GM10847 (cell line): Measurements from ENCODE around the gene HNF4A.

Source experiments
- POLR2A ChIP-seq: IDR thresholded peaks from 2 replicates; pipeline ENCODE4 v1.6.1; 2011; ENCODE audit not compliant: insufficient read length; ENCODE audit errors: extremely low read depth

The HNF4A gene

DNA sequence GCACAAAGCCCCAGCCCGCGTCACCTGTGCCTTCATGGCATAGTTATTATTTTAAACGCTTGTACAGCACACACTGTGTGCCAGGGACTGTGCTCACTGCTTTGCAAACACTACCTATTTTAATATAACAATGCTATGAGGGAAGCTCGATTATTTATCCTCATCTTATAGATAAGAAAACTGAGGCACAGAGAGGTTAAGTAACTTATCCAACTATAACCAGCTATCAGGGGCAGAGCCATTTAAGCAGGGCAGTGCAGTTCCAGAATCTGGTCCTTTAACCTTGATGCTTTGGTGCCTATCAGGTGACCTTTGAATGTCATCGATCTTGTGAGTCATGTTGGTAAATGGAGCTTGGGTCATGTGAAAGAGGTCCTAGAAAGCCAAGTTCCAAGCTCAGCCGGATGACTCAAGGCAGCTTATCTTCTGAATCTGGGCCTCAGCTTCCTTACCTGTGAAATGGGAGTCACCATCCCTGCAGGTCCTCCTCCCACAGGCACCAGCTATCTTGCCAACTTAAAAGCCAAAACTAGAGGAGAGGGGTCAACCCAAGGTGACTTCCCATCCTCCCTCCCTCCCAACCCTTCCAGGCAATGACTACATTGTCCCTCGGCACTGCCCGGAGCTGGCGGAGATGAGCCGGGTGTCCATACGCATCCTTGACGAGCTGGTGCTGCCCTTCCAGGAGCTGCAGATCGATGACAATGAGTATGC, 63.8 kb downstream of the HNF4A start:
- TF ChIP-seq POLR2A = no peak

DNA sequence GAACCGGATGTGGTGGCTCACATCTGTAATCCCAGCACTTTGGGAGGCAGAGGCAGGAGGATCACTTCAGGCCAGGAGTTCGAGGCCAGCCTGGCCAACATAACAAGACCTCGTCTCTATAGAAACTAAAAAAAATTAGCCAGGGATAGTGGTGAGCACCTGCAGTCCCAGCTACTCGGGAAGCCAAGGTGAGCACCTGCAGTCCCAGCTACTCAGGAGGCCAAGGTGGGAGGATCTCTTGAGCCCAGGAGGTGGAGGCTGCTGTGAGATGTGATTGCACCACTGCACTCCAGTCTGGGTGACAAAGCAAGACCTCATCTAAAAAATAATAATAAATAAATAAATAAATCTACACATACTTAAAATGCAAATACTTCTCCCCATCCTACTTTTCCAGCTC, 65.0 kb downstream of the HNF4A start:
- no peak for TF ChIP-seq POLR2A

- no peak for TF ChIP-seq POLR2A
Observed at GRCh38 chr20:44422083-44422482, 66.6 kb downstream of the HNF4A start.

DNA sequence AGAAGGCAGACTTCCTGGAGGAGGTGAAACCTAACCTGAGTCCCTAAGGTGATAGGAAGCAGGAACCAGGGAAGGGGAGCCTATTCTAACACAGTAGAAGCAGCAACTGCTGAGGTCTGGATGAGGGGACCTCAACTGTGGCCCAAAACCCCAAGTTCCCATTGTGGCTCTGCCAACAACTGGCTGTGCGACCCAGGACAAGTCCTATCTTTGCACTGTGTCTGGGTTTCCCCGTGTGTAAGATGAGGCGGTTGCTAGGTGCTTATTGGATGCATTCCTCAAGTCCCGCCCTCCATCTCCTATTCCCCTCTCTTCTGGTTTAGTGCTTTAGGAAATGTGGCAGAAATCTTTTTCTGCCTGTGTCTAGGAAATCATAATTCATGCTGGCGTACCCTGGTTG, 68.0 kb downstream of the HNF4A start:
- no peak for TF ChIP-seq POLR2A

DNA sequence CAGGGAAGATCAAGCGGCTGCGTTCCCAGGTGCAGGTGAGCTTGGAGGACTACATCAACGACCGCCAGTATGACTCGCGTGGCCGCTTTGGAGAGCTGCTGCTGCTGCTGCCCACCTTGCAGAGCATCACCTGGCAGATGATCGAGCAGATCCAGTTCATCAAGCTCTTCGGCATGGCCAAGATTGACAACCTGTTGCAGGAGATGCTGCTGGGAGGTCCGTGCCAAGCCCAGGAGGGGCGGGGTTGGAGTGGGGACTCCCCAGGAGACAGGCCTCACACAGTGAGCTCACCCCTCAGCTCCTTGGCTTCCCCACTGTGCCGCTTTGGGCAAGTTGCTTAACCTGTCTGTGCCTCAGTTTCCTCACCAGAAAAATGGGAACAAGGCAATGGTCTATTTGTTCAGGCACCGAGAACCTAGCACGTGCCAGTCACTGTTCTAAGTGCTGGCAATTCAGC, 68.6 kb downstream of the HNF4A start:
- no peak for TF ChIP-seq POLR2A

DNA sequence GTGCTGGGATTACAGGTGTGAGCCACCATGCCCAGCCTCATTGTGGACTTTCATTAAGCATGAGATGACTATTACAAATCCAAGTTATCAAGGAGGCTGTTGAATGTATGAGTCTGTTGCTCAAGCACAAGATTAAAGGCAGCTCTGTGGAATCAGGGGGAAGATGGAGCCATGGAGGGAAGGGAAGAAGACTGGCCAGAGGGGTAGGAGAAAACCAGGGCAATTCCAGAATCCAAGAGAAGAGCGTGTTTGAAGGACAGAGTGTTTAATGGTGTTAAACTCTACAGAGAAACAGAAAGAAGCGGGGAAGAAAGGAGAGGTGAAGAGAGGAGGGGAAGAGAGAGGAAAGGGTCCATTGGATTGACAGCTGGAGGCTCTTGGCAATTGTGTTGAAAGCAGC, 70.4 kb downstream of the HNF4A start:
- TF ChIP-seq POLR2A = no peak

DNA sequence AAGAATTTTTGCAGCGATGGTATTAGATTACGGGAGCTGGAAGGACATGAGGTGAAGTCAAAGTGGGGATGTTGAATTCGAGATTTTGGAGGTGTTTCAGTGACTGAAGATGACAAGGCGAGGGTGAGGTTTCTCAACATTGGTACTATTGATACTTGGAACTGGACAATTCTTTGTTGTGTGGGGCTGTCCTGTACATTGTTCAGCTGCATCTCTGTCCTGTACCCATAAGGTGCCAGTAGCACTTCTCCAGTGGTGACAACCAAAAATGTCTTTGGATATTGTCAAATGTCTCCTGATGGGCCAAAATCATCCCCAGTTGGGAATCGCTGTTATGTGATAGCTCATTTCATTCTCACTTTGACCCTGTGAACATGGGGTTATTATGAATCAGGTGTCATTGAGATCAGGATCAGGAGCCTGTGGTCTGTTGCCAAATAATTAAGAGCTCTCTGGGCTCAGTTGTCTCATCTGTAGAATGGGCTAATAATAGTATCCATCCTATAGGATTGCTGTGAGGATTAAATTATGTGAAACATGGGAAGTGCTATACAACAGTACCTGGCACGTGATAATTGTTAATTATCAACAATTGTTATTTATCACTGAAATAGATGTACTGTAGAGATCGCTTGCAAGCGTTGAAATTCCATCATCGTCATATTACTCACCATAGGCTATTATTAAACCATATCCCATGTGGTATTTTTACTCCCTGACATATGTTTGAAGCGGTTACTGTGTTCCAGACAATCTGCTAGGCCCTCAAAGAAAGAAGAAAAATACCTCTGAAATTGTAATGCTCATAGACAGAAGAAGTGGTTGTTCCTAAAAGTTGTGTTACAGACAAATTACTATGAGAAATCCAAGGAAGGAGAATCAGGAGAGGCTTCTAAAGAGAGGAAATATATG, 71.6 kb downstream of the HNF4A start:
- TF ChIP-seq POLR2A = no peak

- TF ChIP-seq POLR2A = no peak
Observed at GRCh38 chr20:44427804-44428173, 72.3 kb downstream of the HNF4A start.

DNA sequence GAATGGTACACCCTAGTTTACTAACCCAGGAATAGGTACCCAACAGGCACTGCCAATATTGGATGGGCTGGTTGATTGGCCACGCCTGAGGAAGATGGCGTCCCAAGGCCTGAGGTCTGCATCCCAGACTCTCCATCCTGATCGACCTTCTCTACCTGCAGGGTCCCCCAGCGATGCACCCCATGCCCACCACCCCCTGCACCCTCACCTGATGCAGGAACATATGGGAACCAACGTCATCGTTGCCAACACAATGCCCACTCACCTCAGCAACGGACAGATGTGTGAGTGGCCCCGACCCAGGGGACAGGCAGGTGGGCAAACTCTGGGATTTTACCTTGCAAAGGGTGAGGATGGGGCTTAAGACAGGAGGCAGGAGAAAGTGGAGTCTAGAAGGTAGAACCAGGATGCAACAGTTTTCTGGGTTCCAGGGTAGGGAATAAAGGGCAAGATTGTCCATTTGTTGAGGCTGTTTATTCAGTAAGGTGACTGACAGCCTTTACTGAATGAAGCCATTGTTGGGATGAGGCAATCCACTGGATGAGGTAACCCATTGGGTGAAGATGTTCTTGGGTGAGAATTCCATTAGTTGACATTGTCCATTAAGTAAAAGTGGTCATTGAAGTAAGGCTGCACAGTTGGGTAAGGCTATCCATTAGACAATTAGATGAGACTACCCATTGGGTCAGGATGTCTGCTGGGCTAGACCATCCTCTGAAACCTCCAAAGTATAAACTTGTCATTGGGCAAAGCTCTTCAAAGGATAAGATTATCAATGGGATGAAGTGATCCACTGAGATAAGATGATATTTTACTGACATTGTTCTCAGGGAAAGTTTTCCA, 72.9 kb downstream of the HNF4A start:
- no peak for TF ChIP-seq POLR2A

DNA sequence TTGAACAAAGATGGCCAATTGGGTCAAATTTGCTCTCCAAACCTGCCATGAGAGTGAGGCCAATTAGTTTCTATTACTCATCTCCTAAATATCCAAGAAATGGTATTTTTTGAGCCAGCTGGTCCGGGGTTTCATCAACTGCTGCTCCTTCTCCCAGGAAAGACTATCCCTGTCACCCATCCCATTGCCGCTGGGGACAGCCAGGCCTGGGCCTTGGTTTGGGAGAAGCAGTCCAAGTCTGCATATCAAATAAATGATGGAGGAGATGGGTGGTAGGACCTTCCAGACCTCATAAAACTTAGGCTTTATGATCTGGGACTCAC, 73.5 kb downstream of the HNF4A start:
- TF ChIP-seq POLR2A = no peak

GRCh38 chr20:44429419-44430269, 74.1 kb downstream of the HNF4A start:
- TF ChIP-seq POLR2A = no peak

- no peak for TF ChIP-seq POLR2A
Observed at GRCh38 chr20:44430270-44431065, 75.0 kb downstream of the HNF4A start.

DNA sequence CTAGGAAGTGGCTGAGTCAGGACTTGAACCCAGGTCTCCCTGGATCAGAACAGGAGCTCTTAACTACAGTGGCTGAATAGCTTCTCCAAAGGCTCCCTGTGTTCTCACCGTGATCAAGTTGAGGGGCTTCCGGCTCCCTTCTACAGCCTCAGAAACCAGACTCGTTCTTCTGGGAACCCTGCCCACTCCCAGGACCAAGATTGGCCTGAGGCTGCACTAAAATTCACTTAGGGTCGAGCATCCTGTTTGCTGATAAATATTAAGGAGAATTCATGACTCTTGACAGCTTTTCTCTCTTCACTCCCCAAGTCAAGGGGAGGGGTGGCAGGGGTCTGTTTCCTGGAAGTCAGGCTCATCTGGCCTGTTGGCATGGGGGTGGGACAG, 75.6 kb downstream of the HNF4A start:
- TF ChIP-seq POLR2A = no peak

GRCh38 chr20:44431502-44432234, 76.2 kb downstream of the HNF4A start:
- no peak for TF ChIP-seq POLR2A
